WTC11 (cell line): ENCODE results near the gene FAM131C.

Source experiments
- CREM ChIP-seq: sonication (generic); formaldehyde crosslinking; IDR thresholded peaks from 2 replicates; pipeline ENCODE4 v1.8.1; 2022; ENCODE audit warnings: mild to moderate bottlenecking, missing genetic modification reagents, moderate library complexity
- ETV6 ChIP-seq: sonication (generic); formaldehyde crosslinking; IDR thresholded peaks from 2 replicates; pipeline ENCODE4 v1.8.1; 2022; ENCODE audit warnings: mild to moderate bottlenecking, missing genetic modification reagents
- FOXP1 ChIP-seq: sonication (generic); formaldehyde crosslinking; IDR thresholded peaks from 2 replicates; pipeline ENCODE4 v1.8.0; 2022; ENCODE audit warnings: missing genetic modification reagents, mild to moderate bottlenecking, moderate library complexity, borderline replicate concordance
- MAX ChIP-seq: sonication (generic); formaldehyde crosslinking; IDR thresholded peaks from 2 replicates; pipeline ENCODE4 v1.8.0; 2022; ENCODE audit warnings: mild to moderate bottlenecking, missing genetic modification reagents
- MXD4 ChIP-seq: fragments of 250-450 bp; sonication (Bioruptor Pico); IDR thresholded peaks from 2 replicates; pipeline ENCODE4 v1.8.0; 2021; ENCODE audit warnings: mild to moderate bottlenecking, moderate library complexity, borderline replicate concordance
- SP1 ChIP-seq: sonication (generic); formaldehyde crosslinking; conservative IDR thresholded peaks from 2 replicates; pipeline ENCODE4 v1.8.1; 2022; ENCODE audit warnings: missing genetic modification reagents
- ZNF219 ChIP-seq: sonication (generic); formaldehyde crosslinking; IDR thresholded peaks from 2 replicates; pipeline ENCODE4 v1.8.0; 2023; ENCODE audit warnings: missing genetic modification reagents, mild to moderate bottlenecking, borderline replicate concordance
- TF ChIP-seq, protein P1 (sequence below): sonication (generic); formaldehyde crosslinking; IDR thresholded peaks from 2 replicates; pipeline ENCODE4 v1.8.1; 2023; ENCODE audit warnings: mild to moderate bottlenecking, missing genetic modification reagents, borderline replicate concordance
- TF ChIP-seq, protein P2 (sequence below): fragments of 200-600 bp; IDR thresholded peaks from 2 replicates; pipeline ENCODE4 v1.8.0; 2022; ENCODE audit warnings: antibody characterized with exemption

GRCh38 chr1:16022393-16022792, 51.1 kb downstream of the FAM131C start:
- no peak for TF ChIP-seq MXD4
- TF ChIP-seq MAX (CRISPR knock-in tag): no peak
- TF ChIP-seq, protein P1, sequence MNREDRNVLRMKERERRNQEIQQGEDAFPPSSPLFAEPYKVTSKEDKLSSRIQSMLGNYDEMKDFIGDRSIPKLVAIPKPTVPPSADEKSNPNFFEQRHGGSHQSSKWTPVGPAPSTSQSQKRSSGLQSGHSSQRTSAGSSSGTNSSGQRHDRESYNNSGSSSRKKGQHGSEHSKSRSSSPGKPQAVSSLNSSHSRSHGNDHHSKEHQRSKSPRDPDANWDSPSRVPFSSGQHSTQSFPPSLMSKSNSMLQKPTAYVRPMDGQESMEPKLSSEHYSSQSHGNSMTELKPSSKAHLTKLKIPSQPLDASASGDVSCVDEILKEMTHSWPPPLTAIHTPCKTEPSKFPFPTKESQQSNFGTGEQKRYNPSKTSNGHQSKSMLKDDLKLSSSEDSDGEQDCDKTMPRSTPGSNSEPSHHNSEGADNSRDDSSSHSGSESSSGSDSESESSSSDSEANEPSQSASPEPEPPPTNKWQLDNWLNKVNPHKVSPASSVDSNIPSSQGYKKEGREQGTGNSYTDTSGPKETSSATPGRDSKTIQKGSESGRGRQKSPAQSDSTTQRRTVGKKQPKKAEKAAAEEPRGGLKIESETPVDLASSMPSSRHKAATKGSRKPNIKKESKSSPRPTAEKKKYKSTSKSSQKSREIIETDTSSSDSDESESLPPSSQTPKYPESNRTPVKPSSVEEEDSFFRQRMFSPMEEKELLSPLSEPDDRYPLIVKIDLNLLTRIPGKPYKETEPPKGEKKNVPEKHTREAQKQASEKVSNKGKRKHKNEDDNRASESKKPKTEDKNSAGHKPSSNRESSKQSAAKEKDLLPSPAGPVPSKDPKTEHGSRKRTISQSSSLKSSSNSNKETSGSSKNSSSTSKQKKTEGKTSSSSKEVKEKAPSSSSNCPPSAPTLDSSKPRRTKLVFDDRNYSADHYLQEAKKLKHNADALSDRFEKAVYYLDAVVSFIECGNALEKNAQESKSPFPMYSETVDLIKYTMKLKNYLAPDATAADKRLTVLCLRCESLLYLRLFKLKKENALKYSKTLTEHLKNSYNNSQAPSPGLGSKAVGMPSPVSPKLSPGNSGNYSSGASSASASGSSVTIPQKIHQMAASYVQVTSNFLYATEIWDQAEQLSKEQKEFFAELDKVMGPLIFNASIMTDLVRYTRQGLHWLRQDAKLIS: no peak
- TF ChIP-seq, protein P2, sequence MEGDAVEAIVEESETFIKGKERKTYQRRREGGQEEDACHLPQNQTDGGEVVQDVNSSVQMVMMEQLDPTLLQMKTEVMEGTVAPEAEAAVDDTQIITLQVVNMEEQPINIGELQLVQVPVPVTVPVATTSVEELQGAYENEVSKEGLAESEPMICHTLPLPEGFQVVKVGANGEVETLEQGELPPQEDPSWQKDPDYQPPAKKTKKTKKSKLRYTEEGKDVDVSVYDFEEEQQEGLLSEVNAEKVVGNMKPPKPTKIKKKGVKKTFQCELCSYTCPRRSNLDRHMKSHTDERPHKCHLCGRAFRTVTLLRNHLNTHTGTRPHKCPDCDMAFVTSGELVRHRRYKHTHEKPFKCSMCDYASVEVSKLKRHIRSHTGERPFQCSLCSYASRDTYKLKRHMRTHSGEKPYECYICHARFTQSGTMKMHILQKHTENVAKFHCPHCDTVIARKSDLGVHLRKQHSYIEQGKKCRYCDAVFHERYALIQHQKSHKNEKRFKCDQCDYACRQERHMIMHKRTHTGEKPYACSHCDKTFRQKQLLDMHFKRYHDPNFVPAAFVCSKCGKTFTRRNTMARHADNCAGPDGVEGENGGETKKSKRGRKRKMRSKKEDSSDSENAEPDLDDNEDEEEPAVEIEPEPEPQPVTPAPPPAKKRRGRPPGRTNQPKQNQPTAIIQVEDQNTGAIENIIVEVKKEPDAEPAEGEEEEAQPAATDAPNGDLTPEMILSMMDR: no peak
- no peak for TF ChIP-seq ZNF219 (CRISPR knock-in tag)
- no peak for TF ChIP-seq ETV6 (CRISPR knock-in tag)
- no peak for TF ChIP-seq SP1
- no peak for TF ChIP-seq CREM (CRISPR knock-in tag)
- no peak for TF ChIP-seq FOXP1
